Measurements from ENCODE around the gene ATP8B3. TPM values are rescaled to one million over a fixed set of nuclear protein-coding genes. Genes with fewer than 3 reads are reported as not detected.

Gene ATP8B3
- total RNA-seq, 1 experiment from 2014 or later = 9.6 TPM

- no peak for TF ChIP-seq CTCF (conservative IDR thresholded peaks at IDR 0.05)
- H4K8ac ChIP-seq (replicated peaks; ENCODE audit: insufficient read length, low read depth, low read length) = no peak overlapping the region
- H4K5ac ChIP-seq (ENCODE audit: insufficient read length, low read depth, low read length) = no peak overlapping the region
- Mint-ChIP-seq H3K36me3 (ENCODE audit: insufficient read depth in 1 of 3, low read depth in 3 of 3) (no peaks in the 10 kb centered on the region; a peak in 1 of 7 replicates), H3K9me3 (peaks cover 2 to 6% of the 10 kb centered on the region in 2 experiments; a peak in 3 of 5 replicates), H3K4me1 (peaks cover 2 to 32% of the 10 kb centered on the region in 2 experiments), H3K4me3 (peak overlapping the region in 1 of 2 experiments; percentile 70; a peak in 2 of 5 replicates), H3K27me3 (ENCODE audit: low read depth) (peaks cover 90% of the 10 kb centered on the region), H3K27ac (no peak overlapping the region)
- no peak overlapping the region for H3K9ac ChIP-seq (ENCODE audit: extremely low read depth, insufficient read length, low read length)
- no peaks in the 10 kb centered on the region for H3K23me2 ChIP-seq (ENCODE audit: insufficient read length, low read depth, low read length, poor library complexity, severe bottlenecking)
- no peak overlapping the region for H3K4me2 ChIP-seq (ENCODE audit: insufficient read depth, insufficient read length, low read length)
- H3K4me1 ChIP-seq (ENCODE audit: insufficient read depth, low read length) = no peaks in the 10 kb centered on the region
- no peak overlapping the region for H2BK120ac ChIP-seq (ENCODE audit: low read depth, low read length, poor library complexity, severe bottlenecking)
- H2BK20ac ChIP-seq (ENCODE audit: low read depth, low read length, poor library complexity, severe bottlenecking) = no peak overlapping the region
- no peak overlapping the region for H2BK12ac ChIP-seq (ENCODE audit: insufficient read length, low read depth, low read length)
- H3K9me3 ChIP-seq (ENCODE audit: control insufficient read depth, low read depth, low read length) = no peaks in the 10 kb centered on the region
- no peak overlapping the region for H3K56ac ChIP-seq (ENCODE audit: insufficient read length, low read depth, low read length)
- no peak overlapping the region for H2BK15ac ChIP-seq (ENCODE audit: low read depth, low read length)
- peaks cover 90% of the 10 kb centered on the region for H3K27me3 ChIP-seq (ENCODE audit: insufficient read depth, low read length)
- no peak overlapping the region for H3K4ac ChIP-seq (ENCODE audit: low read depth, low read length)
- H3K18ac ChIP-seq (ENCODE audit: insufficient read length, low read depth, low read length) = no peak overlapping the region
- WGBS (ENCODE audit: extremely low coverage, insufficient read length, low lambda C conversion rate) = no CpG with 5 or more reads among the region's 86 CpGs
- H2AFZ ChIP-seq (ENCODE audit: low read length) = no peak overlapping the region
- no peaks in the 10 kb centered on the region for H3K79me1 ChIP-seq (ENCODE audit: insufficient read depth, low read depth, low read length, poor library complexity, severe bottlenecking)
- H4K20me1 ChIP-seq (ENCODE audit: control insufficient read depth, insufficient read depth, insufficient read length) = peaks cover under 1% of the 10 kb centered on the region
- H3K23ac ChIP-seq (ENCODE audit: insufficient read length, low read depth, low read length) = no peak overlapping the region
- H3K79me2 ChIP-seq (ENCODE audit: insufficient read depth, low read length) = no peaks in the 10 kb centered on the region
- H2BK5ac ChIP-seq (ENCODE audit: insufficient read length, low read length) = no peak overlapping the region
- H2AK5ac ChIP-seq (ENCODE audit: insufficient read length, low read length) = no peak overlapping the region
- no peak overlapping the region for H3K14ac ChIP-seq (ENCODE audit: insufficient read depth, low read length)
- H3T11ph ChIP-seq (ENCODE audit: low read length) = no peak overlapping the region
- H4K91ac ChIP-seq (ENCODE audit: insufficient read length, low read depth, low read length) = no peak overlapping the region
- no peak overlapping the region for H3K27ac ChIP-seq (ENCODE audit: insufficient read length, low read depth, low read length)
- no peak for DNase-seq
Observed at GRCh38 chr19:1757468-1758230, 54.4 kb downstream of the ATP8B3 start.

All from H9 (cell line).